ENCODE data around the gene BPIFA3. TPM values are rescaled to one million over a fixed set of nuclear protein-coding genes. Genes with fewer than 3 reads are reported as not detected.

The BPIFA3 gene
- total RNA-seq, 4 donors from 2014 or later, result not detected

DNA sequence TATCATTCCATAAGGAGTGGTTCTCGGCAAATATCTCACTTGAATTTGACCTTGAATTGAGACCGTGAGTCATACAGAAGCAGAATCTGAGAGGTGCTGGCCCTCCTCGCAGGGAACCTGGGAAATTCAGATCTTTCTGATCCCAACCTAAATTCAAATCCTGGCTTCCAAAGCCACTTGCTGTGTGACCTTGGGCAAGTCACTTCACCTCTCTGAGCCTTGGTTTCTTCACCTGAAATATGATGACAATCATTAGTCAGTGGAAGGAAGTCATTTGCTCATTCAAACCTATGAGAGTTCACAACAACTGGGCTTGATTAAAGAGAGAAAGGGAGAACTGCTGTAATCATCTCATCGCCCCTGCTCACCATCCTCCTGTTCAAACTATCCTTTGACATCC is 7.2 kb downstream of the BPIFA3 start:
- intact Hi-C loops (cut with DNase I; ENCODE audit: low total_unique reads) (no loop called here), in situ Hi-C loops (cut with MboI; ENCODE audit: low sequenced_read_pairs in 4 of 4) (loop anchor here in 1 of 4 donors (10.0 to 25.0 kb wide), 2 partner anchors 60 to 88 kb away; partner anchors contain the start of gene BPIFA2)
- Histone ChIP-seq H3K4me3 (no peak overlapping the region), H3K4me1 (no peaks in the 10 kb centered on the region), H3K36me3 (no peaks in the 10 kb centered on the region), H3K27ac (no peak overlapping the region), H3K27me3 (peaks cover 0 to 2% (median 0%) of the 10 kb centered on the region in 3 donors), H3K9me3 (no peaks in the 10 kb centered on the region)
- TF ChIP-seq, protein P1, sequence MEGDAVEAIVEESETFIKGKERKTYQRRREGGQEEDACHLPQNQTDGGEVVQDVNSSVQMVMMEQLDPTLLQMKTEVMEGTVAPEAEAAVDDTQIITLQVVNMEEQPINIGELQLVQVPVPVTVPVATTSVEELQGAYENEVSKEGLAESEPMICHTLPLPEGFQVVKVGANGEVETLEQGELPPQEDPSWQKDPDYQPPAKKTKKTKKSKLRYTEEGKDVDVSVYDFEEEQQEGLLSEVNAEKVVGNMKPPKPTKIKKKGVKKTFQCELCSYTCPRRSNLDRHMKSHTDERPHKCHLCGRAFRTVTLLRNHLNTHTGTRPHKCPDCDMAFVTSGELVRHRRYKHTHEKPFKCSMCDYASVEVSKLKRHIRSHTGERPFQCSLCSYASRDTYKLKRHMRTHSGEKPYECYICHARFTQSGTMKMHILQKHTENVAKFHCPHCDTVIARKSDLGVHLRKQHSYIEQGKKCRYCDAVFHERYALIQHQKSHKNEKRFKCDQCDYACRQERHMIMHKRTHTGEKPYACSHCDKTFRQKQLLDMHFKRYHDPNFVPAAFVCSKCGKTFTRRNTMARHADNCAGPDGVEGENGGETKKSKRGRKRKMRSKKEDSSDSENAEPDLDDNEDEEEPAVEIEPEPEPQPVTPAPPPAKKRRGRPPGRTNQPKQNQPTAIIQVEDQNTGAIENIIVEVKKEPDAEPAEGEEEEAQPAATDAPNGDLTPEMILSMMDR (IDR thresholded peaks at IDR 0.05 in 4 of 5, conservative IDR thresholded peaks at IDR 0.05 in 1 of 5), result no peak
- ATAC-seq (no peak), DNase-seq (no peak)

DNA sequence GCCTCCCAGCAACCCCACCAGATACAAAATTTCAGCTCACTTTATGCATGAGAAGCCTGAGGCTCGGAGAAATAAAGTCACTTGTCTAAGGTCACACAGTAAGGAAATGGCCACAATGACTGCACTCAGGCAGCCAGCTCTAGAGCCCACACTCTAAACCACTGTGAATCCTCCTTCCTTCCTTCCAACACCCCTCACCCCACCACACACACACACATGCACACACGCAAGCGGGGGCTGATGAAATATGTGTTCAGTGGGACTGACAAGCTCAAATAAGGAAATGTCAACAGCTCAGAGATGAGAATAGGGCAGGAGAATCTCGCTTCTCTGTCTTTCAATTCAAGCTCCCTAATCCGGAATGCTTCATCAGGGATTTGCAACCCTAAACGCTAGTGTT is 12.7 kb downstream of the BPIFA3 start:
- H3K36me3 ChIP-seq, result no peaks in the 10 kb centered on the region
- H3K9me3 ChIP-seq, result no peaks in the 10 kb centered on the region
- DNase-seq (no peak), ATAC-seq (no peak)
- H3K4me1 ChIP-seq, result no peaks in the 10 kb centered on the region
- no peak overlapping the region for H3K27ac ChIP-seq
- no peak for TF ChIP-seq POLR2A (IDR thresholded peaks at IDR 0.05)
- TF ChIP-seq, protein P1 (IDR thresholded peaks at IDR 0.05 in 4 of 5, conservative IDR thresholded peaks at IDR 0.05 in 1 of 5), result no peak
- in situ Hi-C loops (cut with MboI; ENCODE audit: low sequenced_read_pairs in 4 of 4) (loop anchor here in 1 of 4 donors (10.0 kb wide), 1 partner anchor 65 kb away; the partner anchor contains the start of gene BPIFA2), intact Hi-C loops (cut with DNase I; ENCODE audit: low total_unique reads) (no loop called here)
- peaks cover 0 to 9% (median 0%) of the 10 kb centered on the region in 3 donors for H3K27me3 ChIP-seq
- no peak overlapping the region for H3K4me3 ChIP-seq

DNA sequence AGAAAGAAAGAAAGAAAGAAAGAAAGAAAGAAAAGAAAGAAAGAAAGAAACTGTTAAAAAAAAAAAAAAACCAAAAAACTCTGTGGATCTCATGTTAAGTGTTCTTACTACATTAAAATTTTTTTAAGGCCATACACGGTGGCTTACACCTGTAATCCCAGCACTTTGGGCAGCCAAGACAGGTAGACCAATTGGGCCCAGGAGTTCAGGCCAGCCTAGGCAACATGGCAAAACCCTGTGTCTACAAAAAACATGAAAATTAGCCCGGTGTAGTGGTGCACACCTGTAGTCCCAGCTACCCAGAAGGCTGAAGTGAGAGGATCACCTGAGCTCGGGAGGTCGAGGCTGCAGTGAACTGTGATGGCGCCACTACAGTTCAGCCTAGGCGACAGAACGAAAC is 14.1 kb downstream of the BPIFA3 start:
- ATAC-seq, result no peak
- intact Hi-C loops (cut with DNase I; ENCODE audit: low total_unique reads), result no loop called here
- H3K27me3 ChIP-seq, result peaks cover 0 to 9% (median 9%) of the 10 kb centered on the region in 3 donors

DNA sequence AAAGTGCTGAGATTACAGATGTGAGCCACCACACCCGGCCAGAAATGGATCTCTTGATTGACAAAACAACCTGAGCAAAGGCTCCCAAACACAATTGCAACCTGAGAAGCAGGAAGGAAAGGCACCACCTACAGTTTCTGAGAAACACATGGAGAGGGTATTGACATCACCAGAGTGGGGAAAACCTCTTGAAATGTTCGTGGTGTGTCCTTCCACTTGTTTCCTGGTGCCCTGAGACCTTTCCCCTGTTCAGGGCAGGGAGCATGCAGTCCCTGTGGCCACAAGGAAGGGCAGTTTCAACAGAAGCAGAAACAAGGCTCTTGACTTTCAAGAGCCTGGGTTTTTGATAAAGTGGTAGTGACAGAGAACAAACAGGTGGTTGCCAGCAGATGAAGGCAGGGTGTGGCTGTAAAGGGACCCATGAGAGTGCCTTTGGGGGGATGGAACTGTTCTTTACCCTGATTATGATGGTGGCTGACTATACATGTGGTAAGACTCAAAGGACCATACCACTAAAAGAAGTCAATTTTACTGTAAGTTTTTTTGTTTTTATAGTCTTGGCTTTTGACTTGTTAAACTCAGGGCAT is 15.4 kb downstream of the BPIFA3 start:
- ATAC-seq (no peak), DNase-seq (no peak)
- in situ Hi-C loops (cut with MboI; ENCODE audit: low sequenced_read_pairs in 4 of 4), result no loop called here
- no peaks in the 10 kb centered on the region for H3K4me1 ChIP-seq
- intact Hi-C loops (cut with DNase I; ENCODE audit: low total_unique reads), result no loop called here
- TF ChIP-seq, protein P1 (IDR thresholded peaks at IDR 0.05 in 4 of 5, conservative IDR thresholded peaks at IDR 0.05 in 1 of 5), result no peak
- TF ChIP-seq POLR2A (IDR thresholded peaks at IDR 0.05), result no peak
- H3K36me3 ChIP-seq, result no peaks in the 10 kb centered on the region
- no peaks in the 10 kb centered on the region for H3K9me3 ChIP-seq
- H3K27ac ChIP-seq, result no peak overlapping the region
- H3K4me3 ChIP-seq, result no peak overlapping the region
- H3K27me3 ChIP-seq, result peaks cover 0 to 9% (median 6%) of the 10 kb centered on the region in 3 donors

More for the DNA sequence above, 14.1 kb downstream of the BPIFA3 start:
- no peaks in the 10 kb centered on the region for H3K36me3 ChIP-seq
- no peak overlapping the region for H3K4me3 ChIP-seq
- no peaks in the 10 kb centered on the region for H3K9me3 ChIP-seq
- H3K4me1 ChIP-seq, result no peaks in the 10 kb centered on the region
- DNase-seq, result no peak
- H3K27ac ChIP-seq, result no peak overlapping the region
- in situ Hi-C loops (cut with MboI; ENCODE audit: low sequenced_read_pairs in 4 of 4), result no loop called here
- TF ChIP-seq, protein P1 (IDR thresholded peaks at IDR 0.05 in 4 of 5, conservative IDR thresholded peaks at IDR 0.05 in 1 of 5), result no peak
- no peak for TF ChIP-seq POLR2A (IDR thresholded peaks at IDR 0.05)
